Endothelial cell of umbilical vein (primary cell): ENCODE measurements around the gene CSH2. TPM values are rescaled to one million over a fixed set of nuclear protein-coding genes. Genes with fewer than 3 reads are reported as not detected.
"Not testable (repeated sequence)": the region's sequence is repeated elsewhere in the genome, so short reads cannot be mapped to it uniquely, and the experiment has no call there.

ENCODE experiments used
- BruUV-seq: library from RNA; stranded (reverse); fragments of 400-500 nt; replicated peaks from 2 replicates; lab custom pipeline; 2021; lab: Mats Ljungman, UMichigan
- CTCF ChIA-PET: fragments of 300-600, 350-600 bp; sonication (Branson Sonifier 250); formaldehyde crosslinking; loops from one replicate; lab custom pipeline; 2021; ENCODE audit warnings: antibody characterized with exemption, inconsistent platforms; lab: Charles Lee
- POLR2A ChIA-PET: fragments of 300-600, 350-600 bp; sonication (Branson Sonifier 250); formaldehyde crosslinking; loops from one replicate; lab custom pipeline; 2021; ENCODE audit warnings: antibody characterized with exemption, inconsistent platforms; lab: Charles Lee
- DNase-seq: peaks from one replicate; pipeline ENCODE4 v3.0.0-alpha.2; 2011; ENCODE audit warnings: low read depth, low spot score
- FAIRE-seq: peaks from 2 replicates; lab custom pipeline; 2011; peaks lifted over from hg19 to GRCh38; lab: Jason Lieb, UNC
- H2AFZ ChIP-seq: 2 replicates; pipeline ENCODE4 v1.6.0; 2012; ENCODE audit warnings: low read depth, low read length, control low read depth, inconsistent platforms
- H3K27ac ChIP-seq: 2 replicates; pipeline ENCODE4 v1.5.1; 2011; ENCODE audit warnings: low read depth, mild to moderate bottlenecking, control low read depth, low read length, moderate library complexity; ENCODE audit not compliant: insufficient read depth
- H3K27me3 ChIP-seq, 2 experiments: 2 replicates each; pipeline versions ENCODE4 v1.6.0 to v1.6.1; 2011; ENCODE audit warnings: low read length in 2 of 2, mixed read lengths in 1 of 2; ENCODE audit not compliant: control insufficient read depth in 2 of 2, insufficient read depth in 2 of 2
- H3K36me3 ChIP-seq, 2 experiments: 2 replicates in 1 of 2; 3 replicates in 1 of 2; pipeline ENCODE4 v1.5.1; 2011; ENCODE audit warnings: low read length in 2 of 2, mild to moderate bottlenecking in 1 of 2, moderate library complexity in 1 of 2; ENCODE audit not compliant: control insufficient read depth in 2 of 2, insufficient read depth in 2 of 2; ENCODE audit errors: extremely low read depth in 1 of 2
- H3K4me1 ChIP-seq: 3 replicates; pipeline ENCODE4 v1.5.1; 2011; ENCODE audit warnings: mild to moderate bottlenecking, low read length; ENCODE audit not compliant: control insufficient read depth, insufficient read depth; ENCODE audit errors: extremely low read depth
- H3K4me2 ChIP-seq: 2 replicates; pipeline ENCODE4 v1.6.1; 2011; ENCODE audit warnings: low read length, control low read depth, mixed read lengths; ENCODE audit not compliant: insufficient read depth
- H3K4me3 ChIP-seq, 3 experiments: fragments of 200-600 bp in 1 of 3; sonication (generic), shearing (Covaris generic) in 1 of 3; replicated peaks in 1 of 3; 2 replicates each; pipeline ENCODE4 v1.5.1; 2011 to 2016; ENCODE audit warnings: control low read depth in 3 of 3, low read length in 3 of 3, mild to moderate bottlenecking in 2 of 3, inconsistent platforms in 1 of 3, low read depth in 1 of 3, moderate library complexity in 1 of 3; ENCODE audit not compliant: insufficient read depth in 1 of 3
- H3K79me2 ChIP-seq: 2 replicates; pipeline ENCODE4 v1.6.0; 2012; ENCODE audit warnings: low read length, inconsistent platforms; ENCODE audit not compliant: control insufficient read depth, insufficient read depth
- H3K9ac ChIP-seq: replicated peaks from 2 replicates; pipeline ENCODE3; 2011; ENCODE audit warnings: low read length, control low read depth; ENCODE audit not compliant: insufficient read depth; ENCODE audit errors: extremely low read depth
- H3K9me1 ChIP-seq: replicated peaks from 3 replicates; pipeline ENCODE4 v1.6.0; 2011; ENCODE audit warnings: mild to moderate bottlenecking, low read length; ENCODE audit not compliant: control insufficient read depth, insufficient read depth; ENCODE audit errors: extremely low read depth
- H3K9me3 ChIP-seq: replicated peaks from 2 replicates; pipeline ENCODE4 v1.5.1; 2012; ENCODE audit warnings: low read length, inconsistent platforms; ENCODE audit not compliant: control insufficient read depth, insufficient read depth
- H4K20me1 ChIP-seq: replicated peaks from 2 replicates; pipeline ENCODE3; 2011; ENCODE audit warnings: mild to moderate bottlenecking, low read length; ENCODE audit not compliant: control insufficient read depth, insufficient read depth; ENCODE audit errors: extremely low read depth
- CTCF ChIP-seq, 2 donors: IDR thresholded peaks; 1 replicate in 1 of 2; 2 replicates in 1 of 2; pipeline ENCODE4 v1.5.1; 2011; ENCODE audit warnings: low read length in 2 of 2, mild to moderate bottlenecking in 2 of 2, moderate library complexity in 2 of 2, control low read depth in 1 of 2, inconsistent platforms in 1 of 2, low read depth in 1 of 2; ENCODE audit not compliant: insufficient read depth in 1 of 2; ENCODE audit errors: extremely low read depth in 1 of 2
- dilution Hi-C: fragments of 300-500 bp; cut with MboI; formaldehyde crosslinking; loops from one replicate; pipeline ENCODE4 v1.15.0; 2019; ENCODE audit warnings: low sequenced_read_pairs; ENCODE audit not compliant: extremely low pct_ligation_motif_present
- intact Hi-C: fragments of 100-400 bp; cut with micrococcal nuclease; formaldehyde crosslinking; loops from one replicate; pipeline ENCODE4 v1.10.0; 2022
- polyA plus RNA-seq, 4 experiments: library from polyadenylated mRNA; depleted of rRNA in 3 of 4; stranded (reverse) in 3 of 4; unstranded in 1 of 4; fragments of >200 nt; gene quantifications; 2 replicates each; pipeline versions ENCODE4 v1.2.1 to v1.2.3, GENCODE V29; 2011 to 2012; ENCODE audit warnings: missing spikeins in 1 of 4
- total RNA-seq: library from RNA; stranded (reverse); gene quantifications from 2 replicates; pipeline ENCODE4 v1.2.3, GENCODE V29; 2021

CSH2 gene
- total and polyA plus RNA-seq, 2 donors (not counting 3 experiments of a cell fraction or from before 2014, with no cell fraction given) = not detected

- H3K9me1 ChIP-seq, H3K4me2 ChIP-seq, H2AFZ ChIP-seq, H3K36me3 ChIP-seq, H3K27ac ChIP-seq, H3K9me3 ChIP-seq, dilution Hi-C loops, H3K4me3 ChIP-seq, H3K79me2 ChIP-seq, H4K20me1 ChIP-seq, intact Hi-C loops, H3K4me1 ChIP-seq, POLR2A ChIA-PET, H3K9ac ChIP-seq, BruUV-seq, H3K27me3 ChIP-seq: not testable (repeated sequence)
- FAIRE-seq = peak; percentile 87
- DNase-seq = peak; percentile 29
- peak in 1 of 2 donors; percentile 21 for TF ChIP-seq CTCF (IDR thresholded peaks at IDR 0.05; ENCODE audit: extremely low read depth in 1 of 2, insufficient read depth in 1 of 2, low read depth in 1 of 2, low read length in 2 of 2)
- CTCF ChIA-PET = interaction anchor here (0.7 to 4.2 kb wide), 10 partner anchors 8 to 368 kb away, joined by 3 to 19 read pairs (median 4); no protein-coding TSS in a partner anchor
Observed at GRCh38 chr17:63903787-63904201, 30.3 kb upstream of the CSH2 start.

- H3K36me3 ChIP-seq, H3K9me1 ChIP-seq, BruUV-seq, H3K9me3 ChIP-seq, H3K9ac ChIP-seq, H4K20me1 ChIP-seq, H3K27ac ChIP-seq, H3K4me1 ChIP-seq, dilution Hi-C loops, H3K4me2 ChIP-seq, FAIRE-seq, H2AFZ ChIP-seq, H3K79me2 ChIP-seq, intact Hi-C loops, H3K4me3 ChIP-seq, DNase-seq, H3K27me3 ChIP-seq: not testable (repeated sequence)
- POLR2A ChIA-PET = interaction anchor here (0.7 kb wide), 1 partner anchor 231 kb away, joined by 3 read pairs; no protein-coding TSS in a partner anchor
- CTCF ChIA-PET = interaction anchor here (0.9 to 4.2 kb wide), 9 partner anchors 9 to 239 kb away, joined by 3 to 19 read pairs (median 5); partner anchors contain the start of gene CSHL1
Observed at GRCh38 chr17:63901971-63902370, 28.5 kb upstream of the CSH2 start.

- POLR2A ChIA-PET, H3K9ac ChIP-seq, H3K4me3 ChIP-seq, DNase-seq, H3K79me2 ChIP-seq, BruUV-seq, dilution Hi-C loops, FAIRE-seq, H2AFZ ChIP-seq, H3K9me1 ChIP-seq, H3K36me3 ChIP-seq, intact Hi-C loops, H3K4me1 ChIP-seq, H3K9me3 ChIP-seq, H3K27me3 ChIP-seq, H3K27ac ChIP-seq, H4K20me1 ChIP-seq, H3K4me2 ChIP-seq: not testable (repeated sequence)
- CTCF ChIA-PET = interaction anchor here (0.8 to 1.2 kb wide), 2 partner anchors 10 to 234 kb away, joined by 3 to 5 read pairs; no protein-coding TSS in a partner anchor
Observed at GRCh38 chr17:63898899-63899798, 25.7 kb upstream of the CSH2 start.
